ENCODE measurements around the gene OTX1.
A peak's percentile ranks its signal among the peaks of the same experiment; 100 is the strongest.
"Not testable (repeated sequence)": the region's sequence is repeated elsewhere in the genome, so short reads cannot be mapped to it uniquely, and the experiment has no call there.

Gene OTX1

DNA sequence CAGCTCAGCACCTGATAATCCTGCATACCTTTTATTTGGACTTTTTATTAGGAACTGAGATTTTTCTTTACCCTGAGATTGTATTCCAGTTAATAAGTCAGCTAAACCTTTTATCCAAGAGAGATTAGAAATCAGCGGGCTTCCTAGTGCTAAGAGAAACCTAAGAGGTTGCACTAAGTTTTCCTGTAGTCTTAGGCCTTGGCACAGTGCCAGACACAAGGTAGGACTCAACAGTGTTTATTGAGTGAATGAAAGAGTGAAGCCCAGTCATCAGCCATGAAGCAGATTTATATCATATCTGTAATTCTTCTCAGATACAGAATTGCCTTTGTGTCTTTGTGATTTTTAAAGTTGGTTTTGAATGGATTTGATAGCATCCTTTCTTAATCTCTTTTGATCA lies 13.6 kb downstream of the OTX1 start:
- no peak overlapping the region for H3K27ac ChIP-seq
- TF ChIP-seq, protein P1, sequence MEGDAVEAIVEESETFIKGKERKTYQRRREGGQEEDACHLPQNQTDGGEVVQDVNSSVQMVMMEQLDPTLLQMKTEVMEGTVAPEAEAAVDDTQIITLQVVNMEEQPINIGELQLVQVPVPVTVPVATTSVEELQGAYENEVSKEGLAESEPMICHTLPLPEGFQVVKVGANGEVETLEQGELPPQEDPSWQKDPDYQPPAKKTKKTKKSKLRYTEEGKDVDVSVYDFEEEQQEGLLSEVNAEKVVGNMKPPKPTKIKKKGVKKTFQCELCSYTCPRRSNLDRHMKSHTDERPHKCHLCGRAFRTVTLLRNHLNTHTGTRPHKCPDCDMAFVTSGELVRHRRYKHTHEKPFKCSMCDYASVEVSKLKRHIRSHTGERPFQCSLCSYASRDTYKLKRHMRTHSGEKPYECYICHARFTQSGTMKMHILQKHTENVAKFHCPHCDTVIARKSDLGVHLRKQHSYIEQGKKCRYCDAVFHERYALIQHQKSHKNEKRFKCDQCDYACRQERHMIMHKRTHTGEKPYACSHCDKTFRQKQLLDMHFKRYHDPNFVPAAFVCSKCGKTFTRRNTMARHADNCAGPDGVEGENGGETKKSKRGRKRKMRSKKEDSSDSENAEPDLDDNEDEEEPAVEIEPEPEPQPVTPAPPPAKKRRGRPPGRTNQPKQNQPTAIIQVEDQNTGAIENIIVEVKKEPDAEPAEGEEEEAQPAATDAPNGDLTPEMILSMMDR (conservative IDR thresholded peaks at IDR 0.05): no peak

DNA sequence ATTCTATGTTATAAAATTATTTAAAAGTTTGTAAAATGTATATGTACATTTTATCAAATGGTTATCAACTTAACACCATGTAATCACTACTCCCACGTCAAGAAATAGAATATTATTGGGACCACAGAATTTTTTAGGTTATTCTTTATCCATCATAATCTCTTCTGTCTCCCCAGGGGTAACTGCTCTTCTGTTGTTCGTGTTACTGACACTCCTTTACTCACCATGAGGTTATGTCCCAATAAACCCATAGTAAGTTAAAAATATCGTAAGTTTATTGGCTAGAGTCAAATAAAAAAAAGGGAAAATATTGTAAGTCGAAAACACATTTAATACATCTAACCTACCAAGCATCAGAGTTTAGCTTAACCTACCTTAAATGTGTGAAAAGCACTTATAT lies 14.0 kb downstream of the OTX1 start:
- TF ChIP-seq, protein P1 (conservative IDR thresholded peaks at IDR 0.05): no peak
- no peak overlapping the region for H3K27ac ChIP-seq

DNA sequence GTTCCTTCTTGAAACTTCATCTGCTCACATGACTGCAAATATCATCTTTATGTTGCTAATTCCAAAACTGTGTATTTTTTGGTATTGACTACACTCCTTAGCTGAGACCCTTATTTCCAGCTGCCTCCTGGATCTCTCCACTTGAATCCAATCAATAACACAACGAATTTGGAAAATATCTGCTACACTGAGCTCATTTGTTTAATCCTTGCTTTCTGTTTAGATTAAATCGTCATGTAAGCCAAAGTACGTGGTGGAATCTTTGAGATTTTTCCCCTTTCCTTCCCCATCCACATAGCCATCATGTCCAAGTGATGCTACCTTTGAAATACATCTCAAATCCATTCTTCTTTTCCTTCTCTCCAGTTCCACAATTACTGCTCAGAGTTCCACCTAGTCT lies 15.6 kb downstream of the OTX1 start:
- TF ChIP-seq, protein P1 (conservative IDR thresholded peaks at IDR 0.05): no peak
- H3K27ac ChIP-seq: no peak overlapping the region

DNA sequence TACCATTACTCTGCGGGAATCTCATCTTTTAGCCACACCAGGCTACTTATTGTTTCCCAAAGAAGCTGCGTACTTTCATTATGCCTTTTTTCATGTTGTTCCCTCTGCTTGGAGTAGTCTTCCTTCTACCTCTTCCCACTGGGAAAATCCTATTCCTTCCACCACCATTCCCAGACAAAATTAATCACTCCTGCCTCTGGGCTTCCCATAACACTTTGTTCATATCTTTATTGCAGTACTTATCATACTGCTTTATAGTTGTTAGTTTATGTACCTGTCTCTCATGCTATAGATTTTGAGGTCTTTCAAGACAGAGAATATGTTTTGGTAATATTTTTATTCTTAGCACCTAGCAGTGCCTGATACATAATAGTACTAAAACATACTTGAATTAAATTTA lies 16.2 kb downstream of the OTX1 start:
- TF ChIP-seq, protein P1 (conservative IDR thresholded peaks at IDR 0.05): no peak
- no peak overlapping the region for H3K27ac ChIP-seq

DNA sequence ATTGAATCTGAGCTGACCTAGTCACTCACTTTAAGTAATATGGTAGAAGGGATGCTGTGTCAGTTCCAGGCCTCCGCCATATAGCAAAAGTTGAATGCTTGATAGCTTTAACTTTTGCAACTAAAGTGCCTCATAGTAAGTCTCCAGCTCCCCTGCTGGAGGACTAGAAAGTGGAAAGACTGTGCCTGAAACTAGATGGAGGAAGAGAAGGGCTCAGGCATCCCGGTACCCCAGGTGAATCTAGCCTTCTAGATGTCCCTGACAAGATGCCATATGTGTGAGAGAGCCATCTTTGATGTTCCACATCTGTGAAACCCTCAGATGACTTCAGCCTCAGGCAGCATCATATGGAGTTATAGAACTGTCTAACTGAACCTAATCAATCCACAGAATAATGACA lies 21.0 kb downstream of the OTX1 start:
- TF ChIP-seq, protein P1 (conservative IDR thresholded peaks at IDR 0.05): no peak
- H3K27ac ChIP-seq: no peak overlapping the region

DNA sequence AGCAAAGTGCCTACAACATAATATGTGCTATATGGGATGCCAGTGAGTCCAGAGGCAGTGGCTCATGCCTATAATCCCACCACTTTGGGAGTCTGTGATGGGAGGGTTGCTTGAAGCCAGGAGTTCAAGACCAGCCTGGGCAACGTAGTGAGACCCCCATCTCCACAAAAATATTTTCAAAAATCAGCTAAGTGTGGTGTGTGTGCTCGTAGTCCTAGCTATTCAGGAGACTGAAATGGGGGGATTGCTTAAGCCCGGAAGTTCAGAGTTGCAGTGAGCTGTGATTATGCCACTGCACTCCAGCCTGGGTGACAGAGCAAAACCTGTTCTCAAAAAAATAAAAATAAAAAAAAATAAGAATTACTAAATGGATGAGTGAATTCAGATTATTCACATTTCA lies 23.4 kb downstream of the OTX1 start:
- TF ChIP-seq, protein P1 (conservative IDR thresholded peaks at IDR 0.05): no peak

DNA sequence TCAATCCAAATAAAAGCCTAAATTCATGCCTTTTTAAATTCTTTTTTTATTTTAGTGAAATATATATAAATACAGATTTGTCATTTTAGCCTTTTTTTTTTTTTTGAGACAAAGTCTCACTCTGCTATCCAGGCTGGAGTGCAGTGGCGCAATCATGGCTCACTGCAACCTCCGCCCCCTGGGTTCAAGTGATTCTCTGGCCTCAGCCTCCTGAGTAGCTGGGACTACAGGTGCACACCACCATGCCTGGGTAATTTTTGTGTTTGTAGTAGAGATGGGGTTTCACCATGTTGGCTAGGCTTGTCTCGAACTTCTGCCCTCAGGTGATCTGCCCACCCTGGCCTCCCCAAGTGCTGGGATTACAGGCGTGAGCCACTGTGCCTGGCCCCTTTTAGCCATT lies 23.8 kb downstream of the OTX1 start:
- not testable (repeated sequence) for H3K27ac ChIP-seq

More for the DNA sequence above, 23.4 kb downstream of the OTX1 start:
- no peak overlapping the region for H3K27ac ChIP-seq

DNA sequence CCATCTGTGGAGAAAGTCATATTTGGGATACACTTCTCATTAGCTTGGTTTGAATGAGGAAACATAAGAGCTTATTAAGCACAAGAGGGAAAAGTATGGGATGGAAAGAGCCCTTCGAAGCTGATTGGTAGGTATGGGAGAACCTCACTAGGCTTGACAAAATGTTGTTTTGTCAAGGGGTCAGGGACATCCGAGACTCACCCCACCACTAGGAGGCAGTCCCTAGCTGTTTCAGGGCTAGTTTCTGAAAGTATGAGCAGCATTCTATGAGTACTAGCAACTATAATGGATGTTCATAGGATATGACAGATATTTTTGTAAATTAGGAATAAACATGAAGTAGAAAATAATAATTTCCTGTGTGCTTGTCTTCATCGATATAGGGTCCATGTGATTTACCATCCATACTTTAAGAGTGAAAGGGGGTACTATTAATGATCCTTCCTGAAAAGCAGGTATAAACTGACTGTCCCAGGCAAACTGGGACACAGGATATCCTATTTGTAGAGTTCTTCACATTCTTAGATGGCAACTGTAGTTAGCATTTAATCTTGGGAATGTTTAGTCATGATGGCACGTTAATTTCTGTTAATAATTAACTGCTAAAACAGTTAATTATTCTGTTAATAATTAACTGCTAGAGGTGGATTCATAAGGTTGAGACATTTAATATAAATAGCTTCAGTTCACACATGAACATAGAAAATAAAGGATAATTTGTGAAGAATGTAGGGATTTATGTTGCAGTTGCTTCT lies 28.4 kb downstream of the OTX1 start:
- H3K27ac ChIP-seq: 0 out of 2 replicates have a peak overlapping the region, but pooled peaks have one; percentile 1
- TF ChIP-seq, protein P1 (conservative IDR thresholded peaks at IDR 0.05): 0 out of 2 replicates have a peak, but pooled peaks have one; percentile 12
